ENCODE data around the gene CDH4.

CDH4 gene

GRCh38 chr20:61482901-61483300 lies 230.8 kb downstream of the CDH4 start:
- no peak overlapping the region for H3K4me3 ChIP-seq (ENCODE audit: low read depth, low read length)
- in situ Hi-C loops (cut with HindIII; ENCODE audit: low sequenced_read_pairs) = no loop called here
- TF ChIP-seq, protein P1, sequence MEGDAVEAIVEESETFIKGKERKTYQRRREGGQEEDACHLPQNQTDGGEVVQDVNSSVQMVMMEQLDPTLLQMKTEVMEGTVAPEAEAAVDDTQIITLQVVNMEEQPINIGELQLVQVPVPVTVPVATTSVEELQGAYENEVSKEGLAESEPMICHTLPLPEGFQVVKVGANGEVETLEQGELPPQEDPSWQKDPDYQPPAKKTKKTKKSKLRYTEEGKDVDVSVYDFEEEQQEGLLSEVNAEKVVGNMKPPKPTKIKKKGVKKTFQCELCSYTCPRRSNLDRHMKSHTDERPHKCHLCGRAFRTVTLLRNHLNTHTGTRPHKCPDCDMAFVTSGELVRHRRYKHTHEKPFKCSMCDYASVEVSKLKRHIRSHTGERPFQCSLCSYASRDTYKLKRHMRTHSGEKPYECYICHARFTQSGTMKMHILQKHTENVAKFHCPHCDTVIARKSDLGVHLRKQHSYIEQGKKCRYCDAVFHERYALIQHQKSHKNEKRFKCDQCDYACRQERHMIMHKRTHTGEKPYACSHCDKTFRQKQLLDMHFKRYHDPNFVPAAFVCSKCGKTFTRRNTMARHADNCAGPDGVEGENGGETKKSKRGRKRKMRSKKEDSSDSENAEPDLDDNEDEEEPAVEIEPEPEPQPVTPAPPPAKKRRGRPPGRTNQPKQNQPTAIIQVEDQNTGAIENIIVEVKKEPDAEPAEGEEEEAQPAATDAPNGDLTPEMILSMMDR (IDR thresholded peaks at IDR 0.05; ENCODE audit: low read depth, low read length) = no peak
- DNase-seq (ENCODE audit: low read depth, low spot score) = no peak

DNA sequence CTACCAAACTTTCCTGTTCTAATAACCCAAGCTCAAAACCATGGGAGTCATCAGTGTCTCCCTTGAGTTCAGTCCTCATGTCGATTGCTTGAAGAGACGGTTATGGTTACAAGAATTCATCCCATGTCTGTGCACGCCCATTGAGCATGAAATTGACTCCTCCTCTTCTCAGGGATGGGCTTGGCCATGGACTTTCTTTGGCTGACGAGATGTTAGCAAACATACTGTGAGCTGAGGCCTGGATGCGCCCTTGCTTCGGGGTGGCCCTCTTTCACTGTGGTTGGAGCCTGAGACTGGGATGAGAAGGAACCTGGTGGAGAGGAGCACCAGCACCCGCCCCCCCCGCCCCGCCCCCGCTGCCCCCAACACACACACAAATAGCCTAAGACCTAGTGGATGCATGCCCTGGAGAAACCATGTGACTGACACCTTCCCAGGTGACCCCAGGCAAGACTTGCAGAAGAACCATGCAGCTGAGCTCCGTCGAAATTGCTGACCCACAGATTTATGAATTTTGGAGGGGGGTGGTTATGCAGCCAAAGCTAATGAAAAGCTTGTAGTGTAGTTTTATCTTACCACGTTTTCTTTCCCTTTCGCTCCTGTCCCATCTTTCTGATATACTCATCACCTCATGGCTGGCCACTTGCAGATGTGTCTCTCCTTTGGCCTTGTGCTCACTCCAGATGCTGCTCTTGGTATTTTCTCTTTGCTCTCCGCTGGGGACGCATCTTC lies 231.4 kb downstream of the CDH4 start:
- TF ChIP-seq, protein P1 (IDR thresholded peaks at IDR 0.05; ENCODE audit: low read depth, low read length) = no peak
- in situ Hi-C loops (cut with HindIII; ENCODE audit: low sequenced_read_pairs) = no loop called here
- DNase-seq (ENCODE audit: low read depth, low spot score) = no peak
- no peak overlapping the region for H3K4me3 ChIP-seq (ENCODE audit: low read depth, low read length)

DNA sequence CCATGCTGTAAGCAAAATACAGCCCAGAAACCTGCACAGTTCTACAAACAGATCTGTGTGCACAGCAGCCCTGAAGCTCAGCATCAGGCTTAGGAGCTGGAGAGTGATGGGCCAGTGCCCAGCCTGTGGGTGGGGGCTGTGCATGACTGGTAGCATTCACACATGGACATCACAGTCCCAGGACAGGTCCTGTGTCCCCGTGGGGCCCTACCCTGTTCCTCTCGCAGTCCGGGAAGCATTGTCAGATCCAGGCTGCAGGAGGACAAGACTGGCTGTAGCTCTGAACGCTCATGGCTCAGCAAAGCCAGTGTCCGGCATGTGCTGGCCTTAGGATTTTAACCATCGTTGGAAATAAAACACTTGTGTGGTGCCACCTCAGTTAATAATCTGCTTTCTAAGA lies 234.1 kb downstream of the CDH4 start:
- in situ Hi-C loops (cut with HindIII; ENCODE audit: low sequenced_read_pairs) = no loop called here
- no peak for DNase-seq (ENCODE audit: low read depth, low spot score)
- no peak overlapping the region for H3K4me3 ChIP-seq (ENCODE audit: low read depth, low read length)
- TF ChIP-seq, protein P1 (IDR thresholded peaks at IDR 0.05; ENCODE audit: low read depth, low read length) = no peak

DNA sequence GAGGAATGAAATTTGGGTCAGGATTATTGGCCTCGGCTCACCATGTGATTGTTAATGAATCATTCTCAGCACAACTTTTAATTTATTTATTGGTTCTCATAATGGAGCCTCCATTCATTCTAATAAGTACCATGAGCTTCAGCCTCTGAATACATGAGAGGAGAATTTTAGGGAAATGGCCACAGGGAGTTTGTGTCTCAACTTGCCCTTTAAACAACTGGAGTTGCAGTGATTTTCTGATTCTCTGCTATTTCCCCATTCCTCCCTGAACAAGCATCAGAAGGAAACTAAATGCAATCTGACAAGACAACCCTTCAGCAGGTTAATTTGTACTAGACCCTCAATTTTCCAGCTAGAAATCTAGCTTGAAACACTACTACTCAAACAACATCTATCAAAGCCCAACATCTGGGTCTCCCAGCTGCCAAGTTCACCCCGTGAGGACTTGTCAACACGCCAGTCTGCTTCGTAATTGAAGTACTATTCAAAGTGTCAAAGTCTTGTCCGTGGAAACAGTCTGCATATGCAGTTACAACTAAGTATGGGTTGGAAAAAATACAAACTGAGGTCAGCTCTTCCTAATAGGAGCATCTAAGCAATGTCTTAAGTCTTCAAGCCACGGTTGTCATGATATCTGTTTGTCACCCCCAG lies 235.4 kb downstream of the CDH4 start:
- TF ChIP-seq, protein P1 (IDR thresholded peaks at IDR 0.05; ENCODE audit: low read depth, low read length) = no peak
- in situ Hi-C loops (cut with HindIII; ENCODE audit: low sequenced_read_pairs) = no loop called here
- no peak for DNase-seq (ENCODE audit: low read depth, low spot score)
- no peak overlapping the region for H3K4me3 ChIP-seq (ENCODE audit: low read depth, low read length)

DNA sequence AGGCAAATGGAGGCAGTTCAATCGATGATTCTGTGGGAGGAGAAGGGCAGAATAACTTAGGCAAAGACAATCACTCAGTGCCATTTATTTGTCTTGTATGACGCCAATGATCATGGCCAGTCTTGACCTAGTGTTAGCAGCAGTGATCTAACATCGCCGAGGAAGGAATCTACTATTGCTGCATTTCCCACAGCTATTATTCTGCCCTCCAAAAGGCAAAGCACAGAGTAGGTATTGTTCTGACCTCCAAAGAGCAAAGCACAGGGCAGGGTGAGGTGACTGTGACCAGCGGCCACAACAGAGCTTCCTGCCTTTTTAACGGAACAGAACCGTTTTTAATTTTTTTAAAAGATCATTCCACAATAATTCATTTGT lies 235.9 kb downstream of the CDH4 start:
- no peak for DNase-seq (ENCODE audit: low read depth, low spot score)
- in situ Hi-C loops (cut with HindIII; ENCODE audit: low sequenced_read_pairs) = no loop called here
- TF ChIP-seq, protein P1 (IDR thresholded peaks at IDR 0.05; ENCODE audit: low read depth, low read length) = no peak
- no peak overlapping the region for H3K4me3 ChIP-seq (ENCODE audit: low read depth, low read length)

GRCh38 chr20:61490721-61491120 lies 238.7 kb downstream of the CDH4 start:
- TF ChIP-seq, protein P1 (IDR thresholded peaks at IDR 0.05; ENCODE audit: low read depth, low read length) = no peak
- no peak for DNase-seq (ENCODE audit: low read depth, low spot score)
- in situ Hi-C loops (cut with HindIII; ENCODE audit: low sequenced_read_pairs) = no loop called here
- no peak overlapping the region for H3K4me3 ChIP-seq (ENCODE audit: low read depth, low read length)

Measured in astrocyte of the spinal cord (primary cell).